DND-41 (cell line): ENCODE measurements around the gene ITPRID1.

Experiments
- EZH2 ChIP-seq: IDR thresholded peaks from 3 replicates; pipeline ENCODE4 v1.6.1; 2012; ENCODE audit warnings: borderline replicate concordance, low read depth, mild to moderate bottlenecking, moderate library complexity, low read length, inconsistent platforms; ENCODE audit not compliant: severe bottlenecking
- TF ChIP-seq, protein P1 (sequence below): IDR thresholded peaks from 2 replicates; pipeline ENCODE4 v1.5.1; 2012; ENCODE audit warnings: borderline replicate concordance, low read length, moderate library complexity, mild to moderate bottlenecking; ENCODE audit not compliant: poor library complexity, severe bottlenecking; ENCODE audit errors: extremely low read depth

DNA sequence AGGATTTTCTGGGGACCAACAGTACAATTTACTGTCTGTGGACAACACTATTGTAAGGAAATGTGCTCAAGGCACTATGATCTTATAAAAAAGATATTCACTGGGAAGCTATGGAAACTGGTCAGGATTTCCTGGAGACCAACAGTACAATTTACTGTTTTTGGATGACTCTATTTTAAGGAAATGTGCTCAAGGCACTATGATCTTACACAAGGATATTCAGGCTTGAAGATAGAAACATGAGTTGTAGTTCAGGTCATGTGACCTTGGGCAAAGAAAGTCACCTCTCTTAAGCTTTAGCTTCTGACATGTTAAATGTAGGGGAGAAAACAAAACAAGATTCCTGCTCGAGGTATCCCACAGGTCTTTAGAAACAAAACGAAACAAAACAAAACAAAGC lies 1.7 kb upstream of the ITPRID1 start:
- TF ChIP-seq EZH2 = no peak
- TF ChIP-seq, protein P1, sequence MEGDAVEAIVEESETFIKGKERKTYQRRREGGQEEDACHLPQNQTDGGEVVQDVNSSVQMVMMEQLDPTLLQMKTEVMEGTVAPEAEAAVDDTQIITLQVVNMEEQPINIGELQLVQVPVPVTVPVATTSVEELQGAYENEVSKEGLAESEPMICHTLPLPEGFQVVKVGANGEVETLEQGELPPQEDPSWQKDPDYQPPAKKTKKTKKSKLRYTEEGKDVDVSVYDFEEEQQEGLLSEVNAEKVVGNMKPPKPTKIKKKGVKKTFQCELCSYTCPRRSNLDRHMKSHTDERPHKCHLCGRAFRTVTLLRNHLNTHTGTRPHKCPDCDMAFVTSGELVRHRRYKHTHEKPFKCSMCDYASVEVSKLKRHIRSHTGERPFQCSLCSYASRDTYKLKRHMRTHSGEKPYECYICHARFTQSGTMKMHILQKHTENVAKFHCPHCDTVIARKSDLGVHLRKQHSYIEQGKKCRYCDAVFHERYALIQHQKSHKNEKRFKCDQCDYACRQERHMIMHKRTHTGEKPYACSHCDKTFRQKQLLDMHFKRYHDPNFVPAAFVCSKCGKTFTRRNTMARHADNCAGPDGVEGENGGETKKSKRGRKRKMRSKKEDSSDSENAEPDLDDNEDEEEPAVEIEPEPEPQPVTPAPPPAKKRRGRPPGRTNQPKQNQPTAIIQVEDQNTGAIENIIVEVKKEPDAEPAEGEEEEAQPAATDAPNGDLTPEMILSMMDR = no peak
